Endothelial cell of hepatic sinusoid (primary cell): ENCODE measurements around the gene ANKS1A.

Source experiments
- in situ Hi-C: cut with HindIII; loops from 2 replicates; pipeline ENCODE4 v1.10.0; 2017; ENCODE audit warnings: low sequenced_read_pairs

Gene ANKS1A

GRCh38 chr6:35017411-35018181, 128.5 kb downstream of the ANKS1A start:
- in situ Hi-C loops: no loop called here

GRCh38 chr6:35018182-35018519, 129.1 kb downstream of the ANKS1A start:
- in situ Hi-C loops: no loop called here

DNA sequence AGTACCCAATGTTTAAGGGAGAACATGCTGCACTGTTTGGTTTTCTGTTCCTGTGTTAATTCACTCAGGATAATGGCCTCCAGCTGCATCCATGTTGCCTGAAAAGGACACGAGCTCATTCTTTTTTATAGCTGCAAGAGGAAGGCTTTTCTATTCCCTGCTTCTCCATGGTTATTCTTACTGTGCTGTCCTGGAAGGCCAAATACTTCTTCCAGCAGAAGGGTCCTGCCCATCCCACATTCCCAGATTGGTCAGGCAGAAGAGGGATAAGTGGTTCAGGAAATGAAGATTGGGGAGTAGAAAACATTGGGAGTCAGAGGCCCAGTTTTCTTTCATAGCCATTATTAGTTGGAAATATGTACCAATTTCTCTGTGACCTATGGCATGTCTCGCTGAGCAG, 129.7 kb downstream of the ANKS1A start:
- in situ Hi-C loops: no loop called here

- in situ Hi-C loops: no loop called here
Measured at GRCh38 chr6:35019171-35019570, 130.1 kb downstream of the ANKS1A start.

DNA sequence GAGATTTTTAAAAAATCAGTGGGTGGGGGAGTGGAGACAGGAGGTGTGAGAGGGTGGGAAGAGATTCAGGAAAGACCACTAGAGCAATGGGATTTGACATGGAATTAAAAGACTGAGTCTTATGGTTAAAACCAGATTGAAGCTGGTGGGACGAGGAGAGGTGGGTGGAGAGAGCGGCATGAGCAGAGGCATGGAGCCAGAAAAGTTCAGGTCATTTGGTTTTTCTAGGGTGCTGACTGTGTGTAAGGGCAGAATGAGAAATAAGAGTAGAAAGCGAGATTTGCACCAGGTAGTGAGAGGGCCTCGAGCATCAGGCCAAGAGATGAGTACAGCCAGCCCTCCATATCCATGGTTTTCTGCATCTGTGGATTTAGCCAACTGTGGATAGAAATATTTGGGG, 130.8 kb downstream of the ANKS1A start:
- in situ Hi-C loops: no loop called here

- in situ Hi-C loops: no loop called here
Measured at GRCh38 chr6:35021004-35021403, 131.9 kb downstream of the ANKS1A start.

- in situ Hi-C loops: no loop called here
Measured at GRCh38 chr6:35023091-35024000, 134.3 kb downstream of the ANKS1A start.

GRCh38 chr6:35024551-35025054, 135.5 kb downstream of the ANKS1A start:
- in situ Hi-C loops: no loop called here

- in situ Hi-C loops: no loop called here
Measured at GRCh38 chr6:35025232-35026188, 136.5 kb downstream of the ANKS1A start.

DNA sequence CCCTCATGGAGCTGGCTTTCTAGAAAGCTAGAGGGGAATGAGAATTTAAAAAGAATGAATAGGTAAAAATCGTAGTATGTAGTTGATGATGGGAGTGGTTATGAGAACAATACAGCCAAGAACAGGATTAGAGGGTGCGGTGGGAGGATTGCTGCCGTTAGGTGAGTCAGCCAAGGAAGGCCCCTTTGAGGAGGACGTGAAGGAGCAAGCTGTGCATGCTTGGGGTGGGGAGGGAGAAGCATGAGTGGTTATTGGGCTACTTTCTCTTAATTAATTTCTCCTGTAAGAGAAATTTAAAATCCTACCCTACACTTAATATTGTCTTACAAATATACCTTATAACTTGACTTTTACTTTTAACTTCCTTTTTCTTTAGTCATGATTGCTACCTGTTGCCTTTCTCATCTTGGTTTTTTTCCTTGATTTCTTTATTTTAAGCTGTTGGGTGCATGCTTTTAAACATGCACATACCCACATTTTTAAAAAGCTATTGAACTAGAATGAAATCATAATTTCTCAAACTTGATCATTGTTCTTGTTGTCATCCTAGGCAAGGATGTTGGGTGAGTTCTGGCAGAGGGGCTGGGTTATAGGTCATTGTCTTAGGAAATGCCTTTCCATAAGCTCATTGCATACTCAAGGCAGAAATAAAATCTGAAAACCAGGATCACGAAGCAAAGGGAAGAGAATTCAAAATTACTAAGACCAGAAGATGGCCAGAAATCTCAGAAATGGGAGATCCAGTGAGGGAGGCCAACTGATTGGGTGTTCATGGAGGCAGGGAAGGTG, 137.6 kb downstream of the ANKS1A start:
- in situ Hi-C loops: no loop called here

- in situ Hi-C loops: no loop called here
Measured at GRCh38 chr6:35027807-35028206, 138.8 kb downstream of the ANKS1A start.

GRCh38 chr6:35028781-35029769, 140.0 kb downstream of the ANKS1A start:
- in situ Hi-C loops: no loop called here

DNA sequence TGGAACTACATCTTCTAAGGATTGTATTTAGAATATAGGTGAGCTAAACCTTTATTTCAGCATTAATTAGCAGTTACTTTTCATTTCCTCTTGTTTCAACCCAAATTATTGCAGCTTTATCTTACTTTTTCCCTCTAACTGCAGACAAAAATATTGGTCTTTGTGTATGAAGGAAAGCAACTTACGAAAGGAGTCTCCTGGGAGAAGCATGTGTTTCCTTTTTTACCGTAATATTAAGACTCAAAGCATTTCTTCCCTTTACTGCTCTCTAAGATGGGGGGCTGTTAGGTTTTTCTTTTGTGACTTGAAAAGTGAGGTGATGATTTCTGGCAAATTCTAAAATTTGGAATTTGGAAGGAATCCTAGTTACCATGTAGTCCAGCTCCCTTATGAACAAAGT, 141.0 kb downstream of the ANKS1A start:
- in situ Hi-C loops: no loop called here

- in situ Hi-C loops: no loop called here
Measured at GRCh38 chr6:35031611-35032529, 142.8 kb downstream of the ANKS1A start.

DNA sequence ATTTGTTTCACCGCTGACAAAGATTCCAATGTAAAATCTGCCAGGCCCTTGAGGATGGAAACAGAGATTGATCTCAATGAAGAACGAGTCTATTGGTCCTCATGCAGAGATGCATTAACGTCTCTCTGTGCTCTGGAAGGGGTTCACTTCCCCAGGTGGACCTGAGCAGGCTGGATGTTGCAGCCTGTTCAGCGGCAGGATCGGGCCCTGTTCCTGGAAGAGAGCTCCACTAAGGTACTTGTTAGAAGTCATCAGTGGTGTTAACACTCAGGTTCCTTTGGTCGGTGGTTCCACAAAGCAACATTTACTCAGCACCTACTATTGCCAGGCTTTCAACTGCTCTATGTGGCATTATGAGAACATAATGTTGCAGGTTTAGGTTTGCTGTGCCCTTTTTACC, 144.6 kb downstream of the ANKS1A start:
- in situ Hi-C loops: no loop called here

GRCh38 chr6:35034411-35035191, 145.5 kb downstream of the ANKS1A start:
- in situ Hi-C loops: no loop called here

- in situ Hi-C loops: no loop called here
Measured at GRCh38 chr6:35035481-35036030, 146.5 kb downstream of the ANKS1A start.
